CD4-positive, alpha-beta T cell treated with Interleukin-1 beta for 1 hour (primary cell): Measurements from ENCODE around the gene OR13C9.
"Not testable (repeated sequence)": the region's sequence is repeated elsewhere in the genome, so short reads cannot be mapped to it uniquely, and the experiment has no call there.

ENCODE experiments used
- DNase-seq, 2 donors: peaks; one replicate each; pipeline ENCODE4 v3.0.0-alpha.2; 2020 to 2022

OR13C9 gene

GRCh38 chr9:104618104-104618503 is at the start of gene OR13C9:
Gene OR13C9 (minus strand): TSS chr9:104618204. CDS start chr9:104618204, 0 bp downstream.
- DNase-seq, result no peak

GRCh38 chr9:104658496-104659195 is 40.6 kb upstream of the OR13C9 start:
- DNase-seq, result no peak

DNA sequence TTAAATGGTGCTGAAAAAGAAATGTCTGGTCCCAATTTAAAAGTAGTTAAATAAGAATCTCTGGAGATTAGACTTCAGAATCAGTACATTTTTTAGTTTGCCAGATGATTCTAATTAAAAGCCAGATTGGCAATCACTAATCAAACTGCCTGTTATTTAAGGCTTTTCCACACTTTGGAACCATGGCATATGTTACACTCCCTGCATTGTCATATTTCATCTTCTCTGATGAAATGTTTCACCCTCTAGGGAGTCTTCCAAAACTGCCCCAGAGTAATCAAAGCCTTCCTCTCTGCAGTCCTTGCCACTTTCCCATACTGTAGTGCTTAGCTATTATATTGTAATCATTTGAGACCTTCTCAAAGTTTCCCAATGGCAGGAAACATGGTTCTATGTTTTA is 17.5 kb upstream of the OR13C9 start:
- no peak for DNase-seq

GRCh38 chr9:104633976-104634520 is 16.0 kb upstream of the OR13C9 start:
- DNase-seq, result no peak

GRCh38 chr9:104625964-104626363 is 8.0 kb upstream of the OR13C9 start:
- DNase-seq, result not testable (repeated sequence)

- no peak for DNase-seq
Observed at GRCh38 chr9:104617418-104617817, 586 bp downstream of the OR13C9 start.

DNA sequence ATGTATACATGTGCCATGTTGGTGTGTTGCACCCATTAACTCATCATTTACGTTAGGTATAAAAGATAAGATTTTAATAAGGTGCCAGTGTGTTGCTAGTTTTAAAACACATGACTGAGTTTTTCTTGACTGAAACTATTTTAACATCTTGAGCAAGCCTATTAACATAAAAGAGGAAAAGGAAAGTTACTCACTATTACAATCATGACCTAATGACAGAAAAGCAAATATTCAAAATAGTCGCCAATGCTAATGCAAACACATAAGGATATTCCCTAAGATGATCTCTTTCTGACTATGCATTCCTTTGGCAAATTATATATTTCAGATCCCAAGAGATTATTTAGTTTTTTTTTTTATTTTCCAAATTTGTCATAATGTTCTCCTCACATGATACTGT is 6.8 kb downstream of the OR13C9 start:
- no peak for DNase-seq

DNA sequence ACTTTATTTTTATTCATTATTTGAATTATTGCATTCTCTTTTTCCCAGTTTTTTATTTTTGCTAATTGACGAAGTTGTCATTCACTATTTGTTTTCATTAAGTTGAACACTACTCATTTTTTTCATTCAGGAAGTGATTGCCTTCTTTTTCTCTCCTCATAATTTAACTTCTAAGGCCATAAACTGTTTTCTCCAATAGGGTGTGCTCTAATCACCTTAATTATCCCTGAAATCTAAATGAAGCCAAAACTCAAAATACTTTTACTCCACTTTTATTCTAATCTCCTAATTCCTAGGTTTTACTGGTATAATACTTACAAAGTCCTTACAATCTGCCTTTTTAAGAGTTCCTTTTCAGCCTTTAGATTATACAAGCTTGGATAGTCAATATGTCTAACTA is 9.7 kb downstream of the OR13C9 start:
- DNase-seq, result no peak

GRCh38 chr9:104606152-104606551 is 11.9 kb downstream of the OR13C9 start:
- DNase-seq, result no peak

GRCh38 chr9:104605527-104605926 is 12.5 kb downstream of the OR13C9 start, which contains the start of gene OR13C2:
Gene OR13C2 (minus strand): TSS chr9:104605627. CDS start chr9:104605627, 0 bp downstream.
- DNase-seq, result not testable (repeated sequence)

DNA sequence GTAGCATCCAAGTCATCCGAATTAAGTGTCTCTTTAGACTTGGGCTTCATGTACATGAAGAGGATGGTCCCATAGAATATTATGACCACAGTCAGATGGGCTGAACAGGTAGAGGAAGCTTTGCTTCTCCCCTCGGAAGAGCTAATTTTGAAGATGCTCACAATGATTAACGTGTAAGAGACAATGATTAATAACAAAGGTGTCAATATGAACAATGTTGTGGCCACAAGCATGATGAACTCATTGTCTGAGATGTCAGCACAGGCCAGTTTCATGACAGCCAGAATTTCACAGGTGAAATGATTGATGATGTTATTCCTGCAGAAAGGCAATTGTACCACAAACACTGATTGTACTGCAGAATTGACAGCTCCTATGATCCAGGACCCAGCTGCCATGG is 13.2 kb downstream of the OR13C9 start:
- DNase-seq, result no peak

DNA sequence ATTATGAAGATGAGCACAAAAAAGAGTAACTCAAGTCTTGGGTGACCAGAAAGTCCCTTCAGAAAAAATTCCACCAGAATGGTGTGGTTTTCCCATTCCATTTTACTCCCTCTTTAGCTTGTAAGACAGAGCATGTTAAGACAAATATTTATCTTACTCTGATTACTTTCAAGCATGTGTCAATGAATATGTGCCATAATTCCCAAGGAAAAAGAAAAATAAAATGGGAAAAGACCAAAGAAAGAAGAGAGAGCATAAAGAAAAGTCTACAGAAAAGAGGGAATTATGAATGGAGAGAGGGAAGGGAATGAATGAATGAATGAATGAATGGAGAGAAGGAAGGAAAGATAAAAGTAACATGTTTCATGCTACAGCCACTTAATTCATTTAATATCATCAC is 18.7 kb downstream of the OR13C9 start, which contains the start of gene OR13C5:
OR13C5 (minus strand) TSS at position 101 of the 400 bp plus-strand sequence; CDS start at position 101, 0 bp downstream.
- not testable (repeated sequence) for DNase-seq

GRCh38 chr9:104598749-104599148 is 19.3 kb downstream of the OR13C9 start:
- DNase-seq, result not testable (repeated sequence)

GRCh38 chr9:104589626-104590025 is 28.4 kb downstream of the OR13C9 start:
- DNase-seq, result no peak

DNA sequence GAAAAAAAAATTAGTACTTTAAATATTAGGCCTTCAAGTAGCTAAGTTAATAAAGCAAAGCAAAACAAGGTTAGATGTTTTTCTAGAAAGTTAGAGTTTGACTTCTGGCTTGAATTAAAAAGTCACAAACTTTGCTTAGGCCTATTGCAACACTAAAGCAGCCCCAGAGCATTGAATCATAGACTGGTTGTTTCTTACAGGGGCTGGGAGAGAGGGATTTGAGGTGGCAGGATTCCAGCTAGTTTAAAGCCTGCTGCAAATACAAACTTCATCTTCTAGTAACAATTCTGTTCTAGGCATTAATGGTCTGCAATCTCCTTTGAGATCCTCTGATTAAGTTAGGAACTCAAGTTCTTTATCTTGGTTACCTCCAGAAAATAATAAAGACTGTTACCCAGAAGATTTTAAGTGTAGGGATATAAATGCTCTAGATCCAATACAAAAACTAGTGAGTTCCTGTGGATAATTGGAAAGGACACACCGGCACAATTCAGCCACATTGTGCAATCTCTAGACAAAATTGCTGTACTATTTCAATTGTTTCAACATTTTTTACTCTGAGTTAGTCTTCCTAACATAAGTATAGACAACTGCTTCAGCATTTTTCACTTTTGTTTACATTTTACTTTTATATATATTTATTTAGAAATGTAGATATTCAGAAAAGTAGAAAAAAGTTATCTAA is 31.4 kb downstream of the OR13C9 start:
- DNase-seq, result no peak

DNA sequence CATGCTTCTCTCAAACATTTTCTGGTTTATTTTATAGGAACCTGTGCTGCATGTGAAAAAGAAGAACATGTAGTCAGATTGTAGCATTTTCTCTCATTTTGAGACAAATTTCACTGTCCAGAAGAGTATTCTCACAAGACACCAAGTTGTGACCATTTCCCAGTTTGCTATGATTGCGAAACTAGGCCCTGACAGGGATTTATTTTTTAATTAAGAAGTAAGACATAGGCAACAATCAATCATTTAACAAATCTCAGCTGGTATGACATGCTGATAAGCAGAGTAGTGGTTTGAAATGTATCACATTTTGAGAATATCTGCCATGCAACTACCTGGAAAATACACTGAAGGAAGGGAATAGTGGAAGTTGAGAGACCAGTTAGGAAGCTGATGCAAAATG is 37.4 kb downstream of the OR13C9 start:
- no peak for DNase-seq

DNA sequence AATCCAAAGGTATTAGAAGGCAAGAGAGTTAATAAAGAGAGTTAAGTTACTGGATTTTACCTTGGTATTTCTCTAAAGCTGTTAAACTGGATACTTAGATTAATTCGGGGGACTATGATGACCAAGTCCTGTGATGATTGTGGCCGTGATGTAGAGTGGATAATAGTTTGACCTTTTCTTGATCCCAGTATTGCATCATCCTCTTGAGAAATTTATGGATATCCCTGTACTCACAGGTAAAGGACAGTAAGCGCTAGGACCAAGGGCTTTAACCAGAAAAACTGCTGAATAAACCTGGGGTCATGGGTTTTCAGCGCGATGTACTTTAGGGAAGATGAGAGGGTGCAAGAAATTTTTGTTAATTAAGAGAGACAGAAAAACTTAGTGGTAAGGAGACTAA is 40.7 kb downstream of the OR13C9 start:
- DNase-seq, result no peak

DNA sequence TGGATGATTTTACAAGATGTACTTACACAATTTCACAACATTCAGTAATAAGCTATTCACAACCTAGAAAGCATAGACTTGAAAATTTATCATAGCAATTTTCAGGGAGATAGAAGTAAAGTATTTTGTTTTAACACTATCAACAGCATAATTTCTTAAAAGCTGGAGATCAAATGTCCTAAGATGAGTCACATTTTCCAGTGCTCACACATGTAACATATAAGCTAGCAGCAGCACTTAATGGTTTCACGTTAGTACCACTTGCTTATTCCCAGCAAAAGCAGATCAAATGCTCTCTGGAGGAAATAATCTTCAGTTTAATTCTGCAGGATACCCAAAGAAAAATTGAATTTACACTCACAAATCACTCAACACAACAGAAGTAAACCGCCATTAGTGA is 42.5 kb downstream of the OR13C9 start:
- DNase-seq, result no peak

DNA sequence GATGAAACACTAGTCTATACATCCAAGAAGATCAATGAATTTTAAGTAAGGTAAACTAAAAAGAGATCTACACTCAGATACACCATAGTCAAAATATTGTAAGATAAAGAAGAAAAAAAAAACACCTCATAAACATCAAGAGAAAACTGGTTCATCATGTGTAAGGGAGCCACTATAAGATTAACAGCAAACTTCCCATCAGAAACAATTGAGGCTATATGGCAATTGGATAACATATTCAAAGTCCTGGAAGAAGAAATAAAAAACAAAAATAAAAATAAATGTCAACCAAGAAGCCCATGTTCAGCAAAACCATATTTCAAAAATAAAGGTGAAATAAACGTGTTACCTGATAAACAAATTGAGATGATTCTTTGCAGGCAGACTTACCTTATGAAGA is 45.4 kb downstream of the OR13C9 start:
- no peak for DNase-seq

DNA sequence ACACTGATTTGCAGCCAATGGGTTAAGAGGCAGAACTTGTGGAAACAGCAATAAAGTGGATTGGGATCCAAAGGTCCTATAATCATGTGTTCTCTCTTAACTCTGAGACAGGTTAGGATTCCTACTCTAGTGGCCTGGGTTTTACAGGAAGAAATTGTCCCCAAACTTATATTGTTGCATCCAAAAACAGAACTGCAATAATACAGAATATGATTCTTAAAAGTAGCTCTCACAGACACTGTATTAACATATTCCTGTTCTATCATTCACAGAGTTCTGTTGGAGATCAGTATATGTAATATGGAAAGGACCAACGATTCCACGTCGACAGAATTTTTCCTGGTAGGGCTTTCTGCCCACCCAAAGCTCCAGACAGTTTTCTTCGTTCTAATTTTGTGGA is 49.1 kb downstream of the OR13C9 start, which contains the start of gene OR13C8:
OR13C8 (plus strand) TSS at position 301 of the 400 bp plus-strand sequence; CDS start at position 301, 0 bp downstream.
- no peak for DNase-seq
